GM10266 (cell line): ENCODE measurements around the gene GOLGA5.
A peak's percentile ranks its signal among the peaks of the same experiment; 100 is the strongest.
"Not testable (repeated sequence)": the region's sequence is repeated elsewhere in the genome, so short reads cannot be mapped to it uniquely, and the experiment has no call there.

Experiments used
- DNase-seq: peaks from one replicate; pipeline ENCODE4 v3.0.0; 2012; ENCODE audit errors: extremely low spot score
- TF ChIP-seq, protein P1 (sequence below): IDR thresholded peaks from 2 replicates; pipeline ENCODE4 v1.5.1; 2012; ENCODE audit warnings: mild to moderate bottlenecking, low read depth; ENCODE audit not compliant: control insufficient read depth, insufficient read depth; ENCODE audit errors: missing control alignments

Gene GOLGA5

DNA sequence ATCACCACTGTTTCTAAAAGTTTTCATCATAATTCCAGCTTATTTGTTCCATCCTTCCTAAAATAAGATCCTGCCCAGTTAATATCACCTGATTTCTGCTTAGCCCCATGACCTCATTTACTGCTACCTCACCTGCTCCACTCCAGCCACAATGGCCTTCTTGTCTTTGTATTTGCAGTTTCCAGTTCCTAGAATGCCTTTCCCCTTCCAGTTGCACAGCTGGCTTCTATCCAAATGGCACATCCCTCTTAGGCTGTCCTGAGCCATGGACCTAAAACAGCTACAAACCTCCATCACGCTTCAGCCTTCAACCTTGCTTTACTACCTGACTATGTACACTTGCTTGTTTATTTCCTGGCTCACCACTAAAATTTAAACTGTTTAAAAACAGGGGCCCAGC lies 39.1 kb upstream of the GOLGA5 start:
- TF ChIP-seq, protein P1, sequence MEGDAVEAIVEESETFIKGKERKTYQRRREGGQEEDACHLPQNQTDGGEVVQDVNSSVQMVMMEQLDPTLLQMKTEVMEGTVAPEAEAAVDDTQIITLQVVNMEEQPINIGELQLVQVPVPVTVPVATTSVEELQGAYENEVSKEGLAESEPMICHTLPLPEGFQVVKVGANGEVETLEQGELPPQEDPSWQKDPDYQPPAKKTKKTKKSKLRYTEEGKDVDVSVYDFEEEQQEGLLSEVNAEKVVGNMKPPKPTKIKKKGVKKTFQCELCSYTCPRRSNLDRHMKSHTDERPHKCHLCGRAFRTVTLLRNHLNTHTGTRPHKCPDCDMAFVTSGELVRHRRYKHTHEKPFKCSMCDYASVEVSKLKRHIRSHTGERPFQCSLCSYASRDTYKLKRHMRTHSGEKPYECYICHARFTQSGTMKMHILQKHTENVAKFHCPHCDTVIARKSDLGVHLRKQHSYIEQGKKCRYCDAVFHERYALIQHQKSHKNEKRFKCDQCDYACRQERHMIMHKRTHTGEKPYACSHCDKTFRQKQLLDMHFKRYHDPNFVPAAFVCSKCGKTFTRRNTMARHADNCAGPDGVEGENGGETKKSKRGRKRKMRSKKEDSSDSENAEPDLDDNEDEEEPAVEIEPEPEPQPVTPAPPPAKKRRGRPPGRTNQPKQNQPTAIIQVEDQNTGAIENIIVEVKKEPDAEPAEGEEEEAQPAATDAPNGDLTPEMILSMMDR = no peak
- DNase-seq = no peak

DNA sequence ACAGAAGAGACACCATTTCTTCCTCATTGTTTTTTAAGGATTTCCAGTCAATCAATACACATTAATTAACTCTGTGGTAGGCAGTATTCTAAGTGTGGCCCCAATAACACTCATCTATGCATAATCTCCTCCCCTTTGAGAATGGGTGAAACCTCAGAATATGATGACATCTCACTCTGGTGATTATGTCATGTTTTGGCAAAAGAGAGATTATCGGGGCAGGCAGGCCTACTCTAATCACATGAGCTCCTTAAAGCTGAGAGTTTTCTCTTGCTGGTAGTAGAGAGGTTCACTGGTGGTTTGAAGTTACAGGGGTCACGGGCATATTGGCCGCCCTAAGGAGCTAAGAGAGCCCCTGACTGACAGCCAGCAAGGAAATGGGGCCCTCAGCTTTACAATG lies 38.6 kb upstream of the GOLGA5 start:
- TF ChIP-seq, protein P1 = no peak
- DNase-seq = no peak

DNA sequence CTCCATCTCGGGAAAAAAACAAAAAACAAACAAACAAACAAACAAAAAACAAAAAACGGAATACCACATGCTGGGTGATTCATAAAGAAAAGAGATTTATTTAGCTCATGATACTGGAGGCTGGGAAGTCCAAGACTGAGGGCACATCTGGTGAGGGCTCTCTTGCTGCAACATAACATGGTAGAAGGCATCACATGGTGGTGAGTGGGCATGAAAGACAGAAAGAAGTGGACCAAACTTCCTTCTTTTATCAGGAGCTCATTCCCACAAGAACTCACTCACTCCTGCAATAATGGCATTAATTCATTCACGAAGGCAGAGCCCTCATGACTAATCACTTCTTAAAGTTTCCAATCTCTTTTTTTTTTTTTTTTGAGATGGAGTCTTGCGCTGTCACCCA lies 37.7 kb upstream of the GOLGA5 start:
- no peak for DNase-seq
- TF ChIP-seq, protein P1 = no peak

DNA sequence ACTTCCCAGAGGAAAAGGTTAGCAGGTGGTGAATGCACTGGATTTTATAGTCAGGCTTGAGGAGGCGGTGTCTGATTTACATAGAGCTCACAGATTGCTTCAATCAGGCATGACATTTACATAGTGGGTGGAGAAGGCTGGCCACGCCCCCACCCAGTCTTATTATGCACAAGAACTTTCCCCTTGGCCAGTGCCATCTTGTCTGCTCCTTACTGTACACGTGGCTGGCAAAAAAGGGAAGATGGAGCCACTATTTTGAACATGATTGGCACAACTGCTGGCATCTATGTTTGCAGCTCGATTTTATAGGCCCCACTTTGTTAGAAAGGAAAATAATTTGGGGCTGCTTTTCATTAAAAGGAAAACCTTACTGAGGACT lies 34.8 kb upstream of the GOLGA5 start:
- no peak for DNase-seq
- TF ChIP-seq, protein P1 = no peak

DNA sequence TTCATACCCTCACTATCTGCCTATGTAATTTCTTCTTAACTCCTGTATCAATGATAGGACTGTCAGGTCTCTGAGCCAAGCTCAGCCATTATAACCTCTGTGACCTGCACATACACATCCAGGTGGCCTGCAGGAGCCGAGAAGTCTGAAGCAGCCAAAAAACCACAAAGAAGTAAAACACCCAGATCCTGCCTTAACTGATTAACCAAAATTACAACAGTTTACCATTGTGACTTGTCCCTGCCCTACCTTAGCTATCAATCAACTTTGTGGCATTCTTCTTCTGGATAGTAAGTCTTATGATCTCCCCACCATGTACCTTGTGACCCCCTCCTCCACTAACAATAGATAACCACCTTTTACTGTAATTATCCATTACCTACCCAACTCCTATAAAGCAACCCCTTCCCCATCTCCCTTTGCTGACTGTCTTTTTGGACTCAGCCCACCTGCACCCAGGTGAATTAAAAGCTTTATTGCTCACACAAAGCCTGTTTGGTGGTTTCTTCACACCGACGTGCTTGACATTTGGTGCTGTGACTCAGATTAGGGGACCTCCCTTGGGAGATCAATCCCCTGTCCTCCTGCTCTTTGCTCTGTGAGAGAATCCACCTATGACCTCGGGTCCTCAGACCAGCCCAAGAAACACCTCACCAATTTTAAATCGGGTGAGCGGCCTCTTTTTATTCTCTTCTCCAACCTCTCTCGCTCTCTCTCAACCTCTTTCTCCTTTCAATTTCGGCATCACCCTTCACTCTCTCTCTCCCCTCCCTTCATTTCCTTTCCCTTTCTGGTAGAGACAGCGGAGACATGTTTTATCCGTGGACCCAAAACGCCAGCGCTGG lies 34.2 kb upstream of the GOLGA5 start:
- no peak for DNase-seq
- TF ChIP-seq, protein P1 = no peak

DNA sequence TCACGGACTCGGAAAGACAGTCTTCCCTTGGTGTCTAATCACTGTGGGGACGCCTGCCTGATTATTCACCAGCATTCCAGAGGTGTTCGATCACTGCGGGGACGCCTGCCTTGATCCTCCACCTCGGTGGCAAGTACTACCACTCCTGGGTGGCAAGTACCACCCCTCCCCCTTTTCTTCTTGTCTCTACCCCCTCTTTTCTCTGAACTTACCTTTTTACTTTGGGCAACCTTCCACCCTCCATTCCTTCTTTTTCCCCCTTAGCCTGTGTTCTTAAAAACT lies 33.6 kb upstream of the GOLGA5 start:
- DNase-seq = no peak
- TF ChIP-seq, protein P1 = no peak

DNA sequence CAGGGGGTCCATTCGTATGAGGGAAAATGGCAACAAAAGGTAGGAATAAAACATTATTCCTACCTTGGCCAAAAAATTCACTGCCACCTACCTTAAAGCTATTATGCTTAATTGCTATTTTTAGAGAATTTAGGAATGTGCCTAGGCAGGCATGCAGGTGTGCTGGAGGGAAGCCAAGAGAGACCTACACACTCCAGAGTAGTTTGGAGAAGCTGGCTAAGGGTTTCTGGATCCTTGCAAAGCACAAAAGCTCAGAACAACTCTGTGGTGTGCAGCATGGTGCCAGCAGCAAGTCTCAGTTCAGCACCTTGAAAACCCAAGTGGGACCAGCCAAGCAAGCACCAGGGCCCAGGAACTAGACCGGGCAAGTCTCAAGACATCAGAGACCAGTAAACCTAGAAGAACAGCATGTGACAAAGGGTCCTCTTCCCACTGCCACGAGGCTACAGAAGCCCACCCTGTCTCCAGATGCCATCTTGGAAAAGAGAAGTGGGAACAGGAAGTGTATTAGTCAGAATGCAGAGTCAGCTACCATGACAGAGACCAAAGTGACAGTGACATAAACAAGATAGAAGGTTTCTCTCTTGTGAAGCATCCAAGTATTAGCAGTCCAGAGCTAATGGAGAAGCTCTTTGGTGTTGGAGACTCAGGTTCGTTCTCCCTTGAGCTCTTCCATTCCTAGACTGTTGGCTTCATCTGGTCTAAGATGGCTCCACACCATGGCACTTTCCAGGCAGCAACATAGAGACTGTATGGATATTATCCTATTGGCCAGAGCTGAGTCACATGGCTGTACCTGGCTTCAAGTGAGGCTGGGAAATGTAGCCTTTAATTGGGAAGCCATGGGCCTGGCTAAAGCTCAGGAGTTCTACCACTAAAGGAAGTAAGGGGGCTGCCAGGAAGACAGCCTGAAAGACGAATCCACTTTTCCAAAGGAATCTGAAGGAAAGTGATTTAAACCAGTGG lies 30.2 kb upstream of the GOLGA5 start:
- not testable (repeated sequence) for DNase-seq

DNA sequence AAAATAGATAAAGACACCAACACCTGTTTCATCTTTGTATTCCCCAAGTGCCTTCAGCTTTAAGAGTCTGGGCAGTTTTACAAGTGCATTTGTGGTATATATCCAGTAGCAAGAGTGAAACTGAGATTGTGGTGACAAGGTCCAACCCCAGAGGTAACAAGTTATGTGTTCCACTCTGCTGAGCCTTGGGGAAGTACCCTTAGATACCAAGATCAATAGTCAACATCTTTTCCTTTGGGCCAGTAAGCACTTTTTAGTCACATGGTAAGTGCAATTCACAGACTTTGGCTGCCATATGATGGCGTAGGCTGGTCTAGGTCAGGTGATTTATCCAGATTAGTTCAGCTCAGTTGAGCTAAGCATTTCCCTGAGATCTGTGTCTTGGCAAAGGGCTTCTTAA lies 25.9 kb upstream of the GOLGA5 start:
- peak; percentile 51 for DNase-seq
